A673 (cell line): ENCODE data around the gene B2M. TPM values are rescaled to one million over a fixed set of nuclear protein-coding genes. Genes with fewer than 3 reads are reported as not detected.
A peak's percentile ranks its signal among the peaks of the same experiment; 100 is the strongest.
"Not testable (repeated sequence)": the region's sequence is repeated elsewhere in the genome, so short reads cannot be mapped to it uniquely, and the experiment has no call there.

Source experiments
- BruUV-seq: library from RNA; stranded (reverse); fragments of 400-500 nt; replicated peaks from 2 replicates; lab custom pipeline; 2021; lab: Mats Ljungman, UMichigan
- CTCF ChIA-PET: fragments of 300-600 bp; sonication (Branson Sonifier 250); formaldehyde crosslinking; loops from one replicate; lab custom pipeline; 2022; ENCODE audit warnings: antibody characterized with exemption; lab: Charles Lee
- POLR2A ChIA-PET: fragments of 300-600 bp; sonication (Branson Sonifier 250); formaldehyde crosslinking; loops from one replicate; lab custom pipeline; 2022; ENCODE audit warnings: antibody characterized with exemption; ENCODE audit not compliant: low non-redundant PET; lab: Charles Lee
- DNase-seq: peaks from one replicate; pipeline ENCODE4 v3.0.0-alpha.2; 2015; ENCODE audit warnings: low spot score
- H3K27ac ChIP-seq: fragments of 200-600 bp; sonication (generic); 2 replicates; pipeline ENCODE4 v1.5.1; 2016; ENCODE audit warnings: mixed run types, low read depth, mild to moderate bottlenecking, mixed read lengths, antibody characterized with exemption, low read length; ENCODE audit not compliant: poor library complexity, severe bottlenecking
- H3K27me3 ChIP-seq: fragments of 200-600 bp; sonication (generic); replicated peaks from 2 replicates; pipeline ENCODE4 v1.6.1; 2017; ENCODE audit warnings: mixed run types, low read depth, mild to moderate bottlenecking, mixed read lengths, antibody characterized with exemption, low read length; ENCODE audit not compliant: insufficient read depth, poor library complexity
- H3K36me3 ChIP-seq: fragments of 200-600 bp; sonication (generic); 2 replicates; pipeline ENCODE4 v1.6.1; 2016; ENCODE audit warnings: mixed run types, mild to moderate bottlenecking, mixed read lengths, antibody characterized with exemption, low read length; ENCODE audit not compliant: insufficient read depth, poor library complexity, severe bottlenecking
- H3K4me1 ChIP-seq: fragments of 200-600 bp; sonication (generic); 2 replicates; pipeline ENCODE4 v1.6.1; 2017; ENCODE audit warnings: mixed run types, mild to moderate bottlenecking, mixed read lengths, antibody characterized with exemption, low read length; ENCODE audit not compliant: insufficient read depth, poor library complexity, severe bottlenecking
- H3K4me3 ChIP-seq: fragments of 200-600 bp; sonication (generic); 2 replicates; pipeline ENCODE4 v1.5.1; 2016; ENCODE audit warnings: low read depth, mixed run types, mild to moderate bottlenecking, mixed read lengths, low read length; ENCODE audit not compliant: poor library complexity, severe bottlenecking
- H3K9me3 ChIP-seq: fragments of 200-600 bp; sonication (generic); 2 replicates; pipeline ENCODE4 v1.6.1; 2016; ENCODE audit warnings: mixed run types, low read depth, mild to moderate bottlenecking, mixed read lengths, antibody characterized with exemption, low read length; ENCODE audit not compliant: poor library complexity, severe bottlenecking
- CTCF ChIP-seq: fragments of 300-800, 200-600 bp; sonication (generic); conservative IDR thresholded peaks from 2 replicates; pipeline ENCODE4 v1.5.1; 2017; ENCODE audit warnings: low read depth, mild to moderate bottlenecking, antibody characterized with exemption, low read length, moderate library complexity, mixed read lengths
- EZH2 ChIP-seq: fragments of 200-600 bp; sonication (generic); IDR thresholded peaks from 2 replicates; pipeline ENCODE4 v1.6.1; 2017; ENCODE audit warnings: borderline replicate concordance, low read depth, mild to moderate bottlenecking, mixed read lengths, antibody characterized with exemption, low read length; ENCODE audit not compliant: poor library complexity, severe bottlenecking
- intact Hi-C: fragments of 100-400 bp; cut with micrococcal nuclease; formaldehyde crosslinking; loops from one replicate; pipeline ENCODE4 v1.10.0; 2022; ENCODE audit not compliant: unreplicated experiment
- total RNA-seq: library from RNA; stranded (reverse); gene quantifications from 2 replicates; pipeline ENCODE4 v1.2.3, GENCODE V29; 2021

Gene B2M
- total RNA-seq, 1 experiment from 2014 or later, result 1,873 TPM

- intact Hi-C loops, result no loop called here
- Histone ChIP-seq H3K27me3 (no peaks in the 10 kb centered on the region), H3K9me3 (no peaks in the 10 kb centered on the region), H3K4me1 (no peaks in the 10 kb centered on the region), H3K4me3 (no peak overlapping the region), H3K27ac (no peak overlapping the region), H3K36me3 (no peaks in the 10 kb centered on the region)
- CTCF ChIA-PET, result no interaction called here
- no peak for DNase-seq
- BruUV-seq, result no TSS peak
- TF ChIP-seq CTCF, result no peak
- TF ChIP-seq EZH2, result no peak
- POLR2A ChIA-PET, result no interaction called here
Observed at GRCh38 chr15:44676676-44677075, 34.6 kb upstream of the B2M start.

- no TSS peak for BruUV-seq
- H3K9me3 ChIP-seq, result no peaks in the 10 kb centered on the region
- ChIA-PET POLR2A (no interaction called here), CTCF (no interaction called here)
- intact Hi-C loops, result no loop called here
- H3K27me3 ChIP-seq, result no peaks in the 10 kb centered on the region
- H3K27ac ChIP-seq, result no peak overlapping the region
- H3K36me3 ChIP-seq, result no peaks in the 10 kb centered on the region
- H3K4me1 ChIP-seq, result peaks cover 7% of the 10 kb centered on the region
- DNase-seq, result no peak
- TF ChIP-seq CTCF, result no peak
- TF ChIP-seq EZH2, result no peak
- H3K4me3 ChIP-seq, result no peak overlapping the region
Observed at GRCh38 chr15:44682211-44682610, 29.1 kb upstream of the B2M start.

- H3K27ac ChIP-seq, H3K27me3 ChIP-seq, intact Hi-C loops, POLR2A ChIA-PET, H3K4me3 ChIP-seq, H3K4me1 ChIP-seq, H3K9me3 ChIP-seq, BruUV-seq, H3K36me3 ChIP-seq, CTCF ChIA-PET: not testable (repeated sequence)
- DNase-seq, result peak; percentile 18
Observed at GRCh38 chr15:44682809-44683682, 28.3 kb upstream of the B2M start.

GRCh38 chr15:44689318-44689717 is 22.0 kb upstream of the B2M start:
- H3K4me1 ChIP-seq, H3K27ac ChIP-seq, H3K4me3 ChIP-seq, POLR2A ChIA-PET, BruUV-seq, DNase-seq, CTCF ChIA-PET, intact Hi-C loops, H3K36me3 ChIP-seq, H3K9me3 ChIP-seq, H3K27me3 ChIP-seq: not testable (repeated sequence)

GRCh38 chr15:44690245-44690644 is 21.1 kb upstream of the B2M start:
- H3K36me3 ChIP-seq, H3K9me3 ChIP-seq, POLR2A ChIA-PET, H3K4me3 ChIP-seq, H3K27me3 ChIP-seq, BruUV-seq, H3K4me1 ChIP-seq, CTCF ChIA-PET, DNase-seq, intact Hi-C loops, H3K27ac ChIP-seq: not testable (repeated sequence)
